MM.1S (cell line): ENCODE results near the gene ARHGEF19.

Experiments
- DNase-seq: peaks from one replicate; pipeline ENCODE4 v3.0.0-alpha.2; 2015
- H2AFZ ChIP-seq: fragments of 300-600 bp; sonication (generic); 2 replicates; pipeline ENCODE4 v1.6.0; 2016; ENCODE audit warnings: antibody characterized with exemption, low read length
- H3F3A ChIP-seq: fragments of 300-600 bp; sonication (generic); 2 replicates; pipeline ENCODE4 v1.6.1; 2016; ENCODE audit warnings: mild to moderate bottlenecking, antibody characterized with exemption, low read length, moderate library complexity, mixed read lengths; ENCODE audit not compliant: insufficient read depth
- H3K27ac ChIP-seq: fragments of 300-600 bp; sonication (generic); 2 replicates; pipeline ENCODE4 v1.5.1; 2016; ENCODE audit warnings: mild to moderate bottlenecking, low read length
- H3K27me3 ChIP-seq: fragments of 300-600 bp; sonication (generic); replicated peaks from 2 replicates; pipeline ENCODE4 v1.6.0; 2016; ENCODE audit warnings: low read length; ENCODE audit not compliant: insufficient read depth
- H3K36me3 ChIP-seq: fragments of 300-600 bp; sonication (generic); replicated peaks from 2 replicates; pipeline ENCODE4 v1.6.1; 2016; ENCODE audit warnings: mild to moderate bottlenecking, low read length, mixed read lengths; ENCODE audit not compliant: insufficient read depth
- H3K4me1 ChIP-seq: fragments of 300-600 bp; sonication (generic); 2 replicates; pipeline ENCODE4 v1.6.1; 2016; ENCODE audit warnings: low read length, mixed read lengths
- H3K4me2 ChIP-seq: fragments of 300-600 bp; sonication (generic); 2 replicates; pipeline ENCODE4 v1.6.0; 2016; ENCODE audit warnings: low read depth, low read length
- H3K4me3 ChIP-seq: fragments of 300-600 bp; sonication (generic); 2 replicates; pipeline ENCODE4 v1.5.1; 2016; ENCODE audit warnings: low read length, mixed read lengths
- H3K79me2 ChIP-seq: fragments of 300-600 bp; sonication (generic); 2 replicates; pipeline ENCODE4 v1.6.1; 2016; ENCODE audit warnings: mixed run types, low read length, mixed read lengths
- H3K9ac ChIP-seq: fragments of 300-600 bp; sonication (generic); 2 replicates; pipeline ENCODE4 v1.6.1; 2016; ENCODE audit warnings: low read length, mixed read lengths
- H3K9me2 ChIP-seq: fragments of 300-600 bp; sonication (generic); replicated peaks from 2 replicates; pipeline ENCODE4 v1.6.1; 2016; ENCODE audit warnings: mild to moderate bottlenecking, low read length, mixed read lengths; ENCODE audit not compliant: insufficient read depth
- H3K9me3 ChIP-seq: fragments of 300-600 bp; sonication (generic); replicated peaks from 2 replicates; pipeline ENCODE4 v1.6.1; 2016; ENCODE audit warnings: mild to moderate bottlenecking, low read length, mixed read lengths; ENCODE audit not compliant: insufficient read depth
- H4K20me1 ChIP-seq: fragments of 300-600 bp; sonication (generic); 2 replicates; pipeline ENCODE4 v1.6.1; 2016; ENCODE audit warnings: mild to moderate bottlenecking, low read length, moderate library complexity, mixed read lengths; ENCODE audit not compliant: insufficient read depth
- EZH2 ChIP-seq: fragments of 300-600 bp; sonication (generic); optimal IDR thresholded peaks from 2 replicates; pipeline ENCODE3; 2017; ENCODE audit warnings: low read depth, mild to moderate bottlenecking, antibody characterized with exemption, low read length, mixed read lengths
- EZH2phosphoT487 ChIP-seq: fragments of 300-600 bp; sonication (generic); IDR thresholded peaks from 2 replicates; pipeline ENCODE4 v1.6.1; 2018; ENCODE audit warnings: antibody characterized with exemption, low read length
- TF ChIP-seq, protein P1 (sequence below): fragments of 300-600 bp; sonication (generic); IDR thresholded peaks from 2 replicates; pipeline ENCODE4 v1.5.1; 2016; ENCODE audit warnings: antibody characterized with exemption, low read length, mixed read lengths

The ARHGEF19 gene

DNA sequence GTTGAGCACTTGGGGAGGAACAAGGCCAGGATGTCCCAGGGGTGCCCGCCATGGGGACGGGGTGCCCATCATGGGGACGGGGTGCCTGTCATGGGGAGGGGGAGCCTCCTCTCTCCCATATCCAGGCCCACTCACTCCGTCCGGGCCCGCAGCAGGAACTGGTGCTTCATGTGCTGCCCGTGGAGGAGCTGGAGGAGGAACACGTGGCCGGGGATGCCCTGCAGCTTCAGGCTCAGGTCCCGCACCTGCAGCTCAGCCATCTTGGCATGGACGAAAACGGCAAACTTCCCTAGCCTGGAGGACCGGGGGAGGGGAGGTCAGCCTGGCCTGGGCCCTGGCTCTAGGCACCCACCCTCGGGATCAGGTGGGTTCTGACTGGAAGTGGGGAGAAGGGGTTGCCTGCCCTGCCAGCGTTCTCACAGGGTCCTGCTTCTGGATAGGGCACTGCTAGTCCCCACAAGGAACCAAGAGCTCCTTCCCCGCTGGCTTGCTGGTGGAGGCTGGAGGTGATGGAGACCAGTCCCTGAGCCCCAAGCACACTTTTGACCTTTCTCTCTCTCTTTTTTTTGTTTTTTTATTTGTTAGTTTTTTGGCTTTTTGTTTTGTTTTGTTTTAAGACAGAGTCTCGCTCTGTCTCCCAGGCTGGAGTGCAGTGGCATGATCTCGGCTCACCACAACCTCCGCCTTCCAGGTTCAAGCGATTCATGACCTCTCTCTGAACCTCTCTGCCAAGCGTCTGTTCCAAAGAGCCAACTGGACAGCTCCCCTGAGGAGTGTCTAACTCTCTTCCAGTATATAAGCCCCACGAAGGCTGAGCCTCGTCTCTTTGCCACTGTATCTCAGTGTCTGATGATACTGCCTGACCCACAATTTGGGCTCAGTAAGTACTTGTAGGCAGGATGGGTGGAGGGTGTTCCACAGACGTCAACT, 9.9 kb downstream of the ARHGEF19 start:
- no peaks in the 10 kb centered on the region for H3K9me2 ChIP-seq
- H3K9ac ChIP-seq = no peak overlapping the region
- no peaks in the 10 kb centered on the region for H3K9me3 ChIP-seq
- H4K20me1 ChIP-seq = no peaks in the 10 kb centered on the region
- H3K36me3 ChIP-seq = no peaks in the 10 kb centered on the region
- TF ChIP-seq EZH2 (no peak), EZH2phosphoT487 (no peak)
- TF ChIP-seq, protein P1, sequence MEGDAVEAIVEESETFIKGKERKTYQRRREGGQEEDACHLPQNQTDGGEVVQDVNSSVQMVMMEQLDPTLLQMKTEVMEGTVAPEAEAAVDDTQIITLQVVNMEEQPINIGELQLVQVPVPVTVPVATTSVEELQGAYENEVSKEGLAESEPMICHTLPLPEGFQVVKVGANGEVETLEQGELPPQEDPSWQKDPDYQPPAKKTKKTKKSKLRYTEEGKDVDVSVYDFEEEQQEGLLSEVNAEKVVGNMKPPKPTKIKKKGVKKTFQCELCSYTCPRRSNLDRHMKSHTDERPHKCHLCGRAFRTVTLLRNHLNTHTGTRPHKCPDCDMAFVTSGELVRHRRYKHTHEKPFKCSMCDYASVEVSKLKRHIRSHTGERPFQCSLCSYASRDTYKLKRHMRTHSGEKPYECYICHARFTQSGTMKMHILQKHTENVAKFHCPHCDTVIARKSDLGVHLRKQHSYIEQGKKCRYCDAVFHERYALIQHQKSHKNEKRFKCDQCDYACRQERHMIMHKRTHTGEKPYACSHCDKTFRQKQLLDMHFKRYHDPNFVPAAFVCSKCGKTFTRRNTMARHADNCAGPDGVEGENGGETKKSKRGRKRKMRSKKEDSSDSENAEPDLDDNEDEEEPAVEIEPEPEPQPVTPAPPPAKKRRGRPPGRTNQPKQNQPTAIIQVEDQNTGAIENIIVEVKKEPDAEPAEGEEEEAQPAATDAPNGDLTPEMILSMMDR = no peak
- no peak overlapping the region for H3K27ac ChIP-seq
- H3K4me3 ChIP-seq = no peak overlapping the region
- no peaks in the 10 kb centered on the region for H3K27me3 ChIP-seq
- H3K4me2 ChIP-seq = no peak overlapping the region
- no peaks in the 10 kb centered on the region for H3K79me2 ChIP-seq
- no peaks in the 10 kb centered on the region; the same call in 1 of the 2 replicates for H3K4me1 ChIP-seq
- no peak for DNase-seq
- no peak overlapping the region for H2AFZ ChIP-seq
- peaks cover 4% of the 10 kb centered on the region; the same call in 1 of the 2 replicates for H3F3A ChIP-seq

DNA sequence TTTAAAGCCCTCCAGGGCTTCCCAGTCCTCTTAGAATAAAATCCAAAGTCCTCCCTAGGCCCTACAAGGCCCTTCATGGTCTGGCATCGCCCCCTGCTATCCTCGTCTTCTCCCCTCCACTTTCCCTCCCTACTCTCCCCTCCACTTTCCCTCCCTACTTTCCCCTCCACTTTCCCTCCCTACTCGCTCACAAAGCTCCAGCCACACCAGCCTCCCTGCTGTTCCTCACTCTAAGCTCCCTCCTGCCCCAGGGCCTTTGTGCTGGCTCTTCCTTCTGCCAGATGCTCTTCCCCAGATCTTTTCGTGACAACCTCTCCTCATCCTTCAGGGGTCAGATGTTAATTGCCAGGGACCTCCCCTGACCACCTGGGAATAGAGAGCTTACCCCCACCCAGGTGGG, 12.8 kb downstream of the ARHGEF19 start:
- H3K4me2 ChIP-seq = no peak overlapping the region
- H3K9ac ChIP-seq = no peak overlapping the region
- no peaks in the 10 kb centered on the region for H4K20me1 ChIP-seq

DNA sequence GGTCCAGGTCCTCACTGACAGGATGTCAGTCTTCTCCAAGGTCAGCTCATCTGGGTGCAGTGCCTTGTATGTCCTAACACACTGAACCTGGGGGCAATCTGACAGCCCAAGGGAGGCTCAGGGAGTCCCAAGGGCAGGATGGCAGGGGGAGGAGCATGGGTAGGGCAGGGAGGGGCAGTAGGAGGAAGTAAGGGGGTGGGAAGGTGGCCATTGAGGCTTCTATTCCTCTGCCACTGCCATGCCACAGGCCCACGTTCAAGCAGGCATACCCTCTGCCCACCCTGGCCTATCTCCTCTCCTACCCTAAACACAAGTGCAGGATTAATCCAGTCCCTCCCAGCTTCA, 13.3 kb downstream of the ARHGEF19 start:
- no peak overlapping the region for H3K4me2 ChIP-seq
- no peaks in the 10 kb centered on the region for H3K9me2 ChIP-seq

More for the DNA sequence above, 12.8 kb downstream of the ARHGEF19 start:
- no peaks in the 10 kb centered on the region for H3F3A ChIP-seq
- H3K27me3 ChIP-seq = 0 out of 2 replicates have a peak, but pooled peaks cover 4% of the 10 kb centered on the region
- TF ChIP-seq EZH2phosphoT487 = no peak
- no peaks in the 10 kb centered on the region for H3K4me1 ChIP-seq
- no peaks in the 10 kb centered on the region for H3K79me2 ChIP-seq
- H3K27ac ChIP-seq = no peak overlapping the region
- no peak overlapping the region for H3K4me3 ChIP-seq
- H3K9me3 ChIP-seq = no peaks in the 10 kb centered on the region
- H3K36me3 ChIP-seq = no peaks in the 10 kb centered on the region
- no peaks in the 10 kb centered on the region for H3K9me2 ChIP-seq
- H2AFZ ChIP-seq = no peak overlapping the region
- DNase-seq = no peak

More for the DNA sequence above, 13.3 kb downstream of the ARHGEF19 start:
- Histone ChIP-seq H3K4me3 (no peak overlapping the region), H3F3A (no peaks in the 10 kb centered on the region), H3K36me3 (no peaks in the 10 kb centered on the region), H3K9ac (no peak overlapping the region), H3K27me3 (0 out of 2 replicates have a peak, but pooled peaks cover 4% of the 10 kb centered on the region), H3K27ac (no peak overlapping the region), H3K4me1 (no peaks in the 10 kb centered on the region), H3K9me3 (no peaks in the 10 kb centered on the region), H4K20me1 (no peaks in the 10 kb centered on the region), H2AFZ (no peak overlapping the region), H3K79me2 (no peaks in the 10 kb centered on the region)
- no peak for DNase-seq
- TF ChIP-seq EZH2phosphoT487 (no peak), EZH2 (no peak)
- TF ChIP-seq, protein P1 = no peak
